ENCODE measurements around the gene LRRC53.

Gene LRRC53

GRCh38 chr1:74512170-74512915 lies at the start of gene LRRC53:
Gene LRRC53 (minus strand): TSS chr1:74512611. CDS start chr1:74483349, 29,262 bp downstream.
- DNase-seq: no peak

GRCh38 chr1:74549932-74550331 lies 37.5 kb upstream of the LRRC53 start:
- DNase-seq: no peak

GRCh38 chr1:74548961-74549750 lies 36.7 kb upstream of the LRRC53 start:
- DNase-seq: peak in 1 of 2 experiments; percentile 29

- peak in 1 of 2 experiments; percentile 41 for DNase-seq
Observed at GRCh38 chr1:74545821-74546220, 33.4 kb upstream of the LRRC53 start.

- no peak for DNase-seq
Observed at GRCh38 chr1:74534241-74534640, 21.8 kb upstream of the LRRC53 start.

- peak in 1 of 2 experiments; percentile 5 for DNase-seq
Observed at GRCh38 chr1:74531796-74532195, 19.4 kb upstream of the LRRC53 start.

- no peak for DNase-seq
Observed at GRCh38 chr1:74530892-74531291, 18.5 kb upstream of the LRRC53 start.

- DNase-seq: no peak
Observed at GRCh38 chr1:74528123-74528522, 15.7 kb upstream of the LRRC53 start.

GRCh38 chr1:74526708-74527107 lies 14.3 kb upstream of the LRRC53 start:
- no peak for DNase-seq

GRCh38 chr1:74523873-74524480 lies 11.6 kb upstream of the LRRC53 start:
- DNase-seq: no peak

- DNase-seq: no peak
Observed at GRCh38 chr1:74522148-74522547, 9.7 kb upstream of the LRRC53 start.

- no peak for DNase-seq
Observed at GRCh38 chr1:74517599-74518051, 5.2 kb upstream of the LRRC53 start.

- no peak for DNase-seq
Observed at GRCh38 chr1:74513411-74514300, 1.2 kb upstream of the LRRC53 start.

- peak in 1 of 2 experiments; percentile 9 for DNase-seq
Observed at GRCh38 chr1:74508449-74508848, 4.0 kb downstream of the LRRC53 start.

- peak; percentile 79 to 95 for DNase-seq
Observed at GRCh38 chr1:74505928-74506710, 6.3 kb downstream of the LRRC53 start.

- peak in 1 of 2 experiments; percentile 47 for DNase-seq
Observed at GRCh38 chr1:74504933-74505512, 7.4 kb downstream of the LRRC53 start.

GRCh38 chr1:74504125-74504932 lies 8.1 kb downstream of the LRRC53 start:
- DNase-seq: peak; percentile 62 to 81

- DNase-seq: no peak
Observed at GRCh38 chr1:74502858-74503257, 9.6 kb downstream of the LRRC53 start.

- DNase-seq: no peak
Observed at GRCh38 chr1:74502432-74502831, 10.0 kb downstream of the LRRC53 start.

- DNase-seq: no peak
Observed at GRCh38 chr1:74498901-74499300, 13.5 kb downstream of the LRRC53 start.

Measured in NCI-H524 (cell line).